IMR-90 (cell line): ENCODE data around the gene CUL7. TPM values are rescaled to one million over a fixed set of nuclear protein-coding genes. Genes with fewer than 3 reads are reported as not detected.
A peak's percentile ranks its signal among the peaks of the same experiment; 100 is the strongest.

Experiments used
- ATAC-seq: fragments of 200-7000 bp; cut with Tn5 transposase; 2 replicates; pipeline ENCODE4 v1.9.1; 2020; ENCODE audit warnings: low read depth, mild to moderate bottlenecking, moderate library complexity
- BruUV-seq: library from RNA; stranded (reverse); fragments of 400-500 nt; replicated peaks from 2 replicates; lab custom pipeline; 2021; lab: Mats Ljungman, UMichigan
- CTCF ChIA-PET: fragments of 300-600 bp; formaldehyde crosslinking; extraction: SDS; loops from one replicate; lab custom pipeline; 2021; ENCODE audit warnings: antibody characterized with exemption; lab: Yijun Ruan, JAX
- POLR2A ChIA-PET: fragments of 300-600 bp; sonication (Branson Sonifier 250); formaldehyde crosslinking; loops from one replicate; lab custom pipeline; 2022; ENCODE audit warnings: antibody characterized with exemption; ENCODE audit not compliant: unreplicated experiment; lab: Charles Lee
- DNase-seq: peaks from one replicate; pipeline ENCODE4 v3.0.0; 2013
- H2AFZ ChIP-seq: replicated peaks from 2 replicates; pipeline ENCODE3; 2013; ENCODE audit warnings: low read length, mild to moderate bottlenecking; ENCODE audit not compliant: poor library complexity
- H2AK5ac ChIP-seq: 2 replicates; pipeline ENCODE4 v1.6.1; 2013; ENCODE audit warnings: low read depth, low read length, inconsistent platforms
- H2AK9ac ChIP-seq: replicated peaks from 2 replicates; pipeline ENCODE3; 2013; ENCODE audit warnings: mild to moderate bottlenecking, low read depth, low read length, moderate library complexity; ENCODE audit not compliant: poor library complexity
- H2BK120ac ChIP-seq: 2 replicates; pipeline ENCODE4 v1.6.1; 2013; ENCODE audit warnings: low read depth, low read length, inconsistent platforms
- H2BK15ac ChIP-seq: 3 replicates; pipeline ENCODE4 v1.6.1; 2013; ENCODE audit warnings: low read depth, low read length, inconsistent platforms
- H2BK20ac ChIP-seq: 2 replicates; pipeline ENCODE4 v1.6.1; 2013; ENCODE audit warnings: low read depth, mild to moderate bottlenecking, inconsistent platforms, low read length, moderate library complexity
- H2BK5ac ChIP-seq: 2 replicates; pipeline ENCODE4 v1.6.1; 2013; ENCODE audit warnings: mild to moderate bottlenecking, low read depth, low read length, inconsistent platforms; ENCODE audit not compliant: poor library complexity, severe bottlenecking
- H3K14ac ChIP-seq: replicated peaks from 2 replicates; pipeline ENCODE4 v1.6.1; 2013; ENCODE audit warnings: low read depth, low read length, inconsistent platforms
- H3K18ac ChIP-seq: 2 replicates; pipeline ENCODE4 v1.6.1; 2013; ENCODE audit warnings: low read depth, low read length, control low read depth
- H3K23ac ChIP-seq: 2 replicates; pipeline ENCODE4 v1.6.1; 2013; ENCODE audit warnings: low read depth, low read length, inconsistent platforms
- H3K27ac ChIP-seq: 2 replicates; pipeline ENCODE4 v1.5.1; 2013; ENCODE audit warnings: mild to moderate bottlenecking, control low read depth, low read length; ENCODE audit not compliant: insufficient read depth
- H3K27me3 ChIP-seq: 2 replicates; pipeline ENCODE4 v1.6.1; 2013; ENCODE audit warnings: low read length; ENCODE audit not compliant: control insufficient read depth, insufficient read depth
- H3K36me3 ChIP-seq: 2 replicates; pipeline ENCODE4 v1.6.1; 2013; ENCODE audit warnings: low read length, mixed read lengths; ENCODE audit not compliant: control insufficient read depth, insufficient read depth
- H3K4ac ChIP-seq: 2 replicates; pipeline ENCODE4 v1.6.1; 2013; ENCODE audit warnings: low read depth, low read length, inconsistent platforms
- H3K4me1 ChIP-seq: 2 replicates; pipeline ENCODE4 v1.6.1; 2013; ENCODE audit warnings: low read length, mixed read lengths; ENCODE audit not compliant: control insufficient read depth, insufficient read depth
- H3K4me2 ChIP-seq: 2 replicates; pipeline ENCODE4 v1.6.1; 2013; ENCODE audit warnings: low read depth, mild to moderate bottlenecking, control low read depth, low read length, moderate library complexity
- H3K4me3 ChIP-seq: 2 replicates; pipeline ENCODE4 v1.5.1; 2013; ENCODE audit warnings: low read depth, mild to moderate bottlenecking, control low read depth, low read length, moderate library complexity; ENCODE audit not compliant: insufficient read depth
- H3K56ac ChIP-seq: 2 replicates; pipeline ENCODE4 v1.6.1; 2013; ENCODE audit warnings: low read length, inconsistent platforms; ENCODE audit not compliant: insufficient read depth; ENCODE audit errors: extremely low read depth
- H3K79me1 ChIP-seq, 2 experiments: 2 replicates each; pipeline ENCODE4 v1.6.1; 2013; ENCODE audit warnings: low read length in 2 of 2, inconsistent platforms in 1 of 2, low read depth in 1 of 2
- H3K9ac ChIP-seq: 2 replicates; pipeline ENCODE4 v1.6.1; 2013; ENCODE audit warnings: low read depth, low read length, control low read depth
- H3K9me1 ChIP-seq: 2 replicates; pipeline ENCODE4 v1.6.1; 2013; ENCODE audit warnings: low read length, inconsistent platforms; ENCODE audit not compliant: insufficient read depth
- H3K9me3 ChIP-seq: 2 replicates; pipeline ENCODE4 v1.6.1; 2013; ENCODE audit warnings: low read length; ENCODE audit not compliant: control insufficient read depth, insufficient read depth
- H4K20me1 ChIP-seq: 2 replicates; pipeline ENCODE4 v1.6.1; 2013; ENCODE audit warnings: low read length, inconsistent platforms; ENCODE audit not compliant: insufficient read depth
- H4K5ac ChIP-seq: 2 replicates; pipeline ENCODE4 v1.6.1; 2013; ENCODE audit warnings: mild to moderate bottlenecking, low read depth, low read length, control low read depth
- H4K8ac ChIP-seq, 2 experiments: 2 replicates each; pipeline ENCODE4 v1.6.1; 2013; ENCODE audit warnings: low read depth in 2 of 2, low read length in 2 of 2, control low read depth in 1 of 2, inconsistent platforms in 1 of 2
- H4K91ac ChIP-seq: 2 replicates; pipeline ENCODE4 v1.6.1; 2013; ENCODE audit warnings: low read depth, low read length, inconsistent platforms; ENCODE audit not compliant: insufficient read depth
- BHLHE40 ChIP-seq: fragments of 150-350 bp; IDR thresholded peaks from 2 replicates; pipeline ENCODE4 v1.6.1; 2016; ENCODE audit warnings: mild to moderate bottlenecking, low read depth, low read length
- CHD1 ChIP-seq: IDR thresholded peaks from 2 replicates; pipeline ENCODE4 v1.6.1; 2012; ENCODE audit warnings: low read depth, low read length, improper control_type of control experiment
- FOS ChIP-seq: fragments of 150-350 bp; IDR thresholded peaks from 2 replicates; pipeline ENCODE4 v1.6.1; 2016; ENCODE audit warnings: low read depth, low read length
- RFX5 ChIP-seq: IDR thresholded peaks from 2 replicates; pipeline ENCODE4 v1.8.0; 2012; ENCODE audit warnings: low read depth, mild to moderate bottlenecking, low read length, moderate library complexity
- WGBS, 2 experiments: methylation state at CpG; one replicate each; pipeline versions ENCODE4 v1.1.5 to v1.1.7; 2013; ENCODE audit warnings: missing lambda C conversion rate in 2 of 2; ENCODE audit not compliant: insufficient read length in 1 of 2; ENCODE audit errors: extremely low coverage in 2 of 2; 5-methylcytosine and 5-hydroxymethylcytosine counted together
- dilution Hi-C: fragments of 300-500 bp; cut with HindIII; formaldehyde crosslinking; loops from one replicate; pipeline ENCODE4 v1.14.3; 2018; ENCODE audit warnings: low sequenced_read_pairs; ENCODE audit not compliant: unreplicated experiment
- in situ Hi-C: fragments of 300-500 bp; cut with MboI; formaldehyde crosslinking; loops from 3 replicates; pipeline ENCODE4 v1.14.3; 2019; ENCODE audit warnings: low sequenced_read_pairs, inconsistent platforms, mixed read lengths
- intact Hi-C: fragments of 100-400 bp; cut with micrococcal nuclease; formaldehyde crosslinking; loops from 2 replicates; pipeline ENCODE4 v1.10.0; 2022
- polyA plus RNA-seq, 3 experiments: library from polyadenylated mRNA; depleted of rRNA; stranded (reverse); fragments of >200 nt; gene quantifications; 2 replicates each; pipeline ENCODE4 v1.2.3, GENCODE V29; 2012; ENCODE audit warnings: low replicate concordance in 1 of 3
- total RNA-seq: library from RNA; depleted of rRNA; stranded (reverse); fragments of >200 nt; gene quantifications from 2 replicates; pipeline ENCODE4 v1.2.3, GENCODE V29; 2012

The CUL7 gene
- total and polyA plus RNA-seq, 2 of the 4 experiments (the other 2 are of a cell fraction): 38.0 to 39.3 TPM

DNA sequence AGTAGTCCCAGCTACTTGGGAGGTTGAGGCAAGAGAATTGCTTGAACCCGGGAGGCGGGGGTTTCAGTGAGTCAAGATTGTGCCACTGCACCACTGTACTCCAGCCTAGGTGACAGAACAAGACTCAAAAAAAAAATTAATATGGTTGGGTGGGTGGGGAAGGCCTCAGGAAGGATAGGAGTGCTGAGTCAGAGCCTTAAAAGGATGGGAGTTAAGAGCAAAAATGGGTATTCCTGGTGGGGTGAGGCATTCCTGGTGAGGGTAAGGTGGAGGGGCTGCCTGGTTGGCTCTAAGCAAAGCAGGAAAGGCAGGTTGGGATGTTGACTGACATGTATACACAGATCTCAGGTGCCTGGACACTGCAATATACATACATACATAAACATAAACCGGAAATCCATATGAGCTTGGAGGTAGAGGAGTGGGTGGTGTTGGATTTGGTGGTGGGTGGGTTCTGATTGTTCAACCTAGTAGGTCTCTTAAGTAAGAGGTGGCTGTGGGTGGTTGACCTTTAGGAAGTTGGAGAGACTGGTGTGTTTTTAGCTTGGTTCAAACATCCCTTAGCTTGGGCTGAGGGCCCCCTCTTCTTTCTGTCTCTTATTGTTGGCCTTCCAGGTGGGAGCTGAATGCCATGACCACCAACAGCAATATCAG lies 33.5 kb downstream of the CUL7 start:
- Histone ChIP-seq H2AK5ac (no peak overlapping the region), H3K36me3 (peaks cover 38% of the 10 kb centered on the region), H2BK120ac (no peak overlapping the region), H3K14ac (no peak overlapping the region), H3K4ac (no peak overlapping the region), H4K91ac (no peak overlapping the region), H3K23ac (no peak overlapping the region), H4K8ac (peak overlapping the region in 1 of 2 experiments; percentile 88; a peak in 1 of 4 replicates), H3K9ac (no peak overlapping the region), H3K18ac (no peak overlapping the region), H4K20me1 (peaks cover 12% of the 10 kb centered on the region), H3K79me1 (peaks cover 24 to 78% of the 10 kb centered on the region in 2 experiments), H3K4me3 (no peak overlapping the region), H3K4me1 (peaks cover 14% of the 10 kb centered on the region), H3K27me3 (no peaks in the 10 kb centered on the region), H3K27ac (no peak overlapping the region), H2AK9ac (no peak overlapping the region), H2BK15ac (no peak overlapping the region), H3K56ac (no peak overlapping the region), H2BK5ac (no peak overlapping the region), H2AFZ (no peak overlapping the region), H3K9me1 (peaks cover 7% of the 10 kb centered on the region), H4K5ac (no peak overlapping the region; the same call in 1 of the 2 replicates), H3K4me2 (no peak overlapping the region), H2BK20ac (no peak overlapping the region), H3K9me3 (no peaks in the 10 kb centered on the region)
- DNase-seq (no peak), ATAC-seq (no peak)
- in situ Hi-C loops (no loop called here), intact Hi-C loops (no loop called here), dilution Hi-C loops (no loop called here)
- no TSS peak for BruUV-seq
- 94% methylated on average over 2 of the region's 3 CpGs; no CpG with 5 or more reads in 1 of the 2 experiments for WGBS, 2 experiments
- TF ChIP-seq BHLHE40 (no peak), FOS (no peak), RFX5 (no peak), CHD1 (no peak)
- ChIA-PET POLR2A (no interaction called here), CTCF (no interaction called here)
